GM12878 (cell line): ENCODE measurements around the gene BCLAF3. TPM values are rescaled to one million over a fixed set of nuclear protein-coding genes. Genes with fewer than 3 reads are reported as not detected.

Experiments
- ATAC-seq: fragments of 200-7000 bp; cut with Tn5 transposase; 3 replicates; pipeline ENCODE4 v1.9.1; 2020; ENCODE audit warnings: mild to moderate bottlenecking, moderate library complexity
- BruUV-seq: library from RNA; stranded (reverse); fragments of 400-500 nt; replicated peaks from 2 replicates; lab custom pipeline; 2021; lab: Mats Ljungman, UMichigan
- CTCF ChIA-PET: fragments of 300-600 bp; sonication (Branson Sonifier 250); formaldehyde crosslinking; extraction: SDS; loops from one replicate; lab custom pipeline; 2021; ENCODE audit warnings: inconsistent platforms; lab: Yijun Ruan, JAX
- POLR2A ChIA-PET: fragments of 350-600 bp; formaldehyde crosslinking; extraction: SDS; loops from one replicate; lab custom pipeline; 2021; ENCODE audit warnings: inconsistent platforms; lab: Charles Lee
- RAD21 ChIA-PET: fragments of 300-600 bp; sonication (Branson Sonifier 250); formaldehyde crosslinking; loops from one replicate; lab custom pipeline; 2023; ENCODE audit warnings: antibody characterized with exemption; ENCODE audit not compliant: unreplicated experiment; lab: Charles Lee
- SMC1A ChIA-PET: fragments of 300-600 bp; sonication (Branson Sonifier 250); formaldehyde crosslinking; loops from one replicate; lab custom pipeline; 2023; ENCODE audit not compliant: unreplicated experiment, uncharacterized antibody; lab: Charles Lee
- DNase-seq: peaks from one replicate; pipeline ENCODE4 v3.0.0-alpha.2; 2011; ENCODE audit warnings: low read depth, low spot score
- FAIRE-seq: peaks from 3 replicates; lab custom pipeline; 2011; peaks lifted over from hg19 to GRCh38; lab: Jason Lieb, UNC
- H2AFZ ChIP-seq: 2 replicates; pipeline ENCODE4 v1.6.0; 2011; ENCODE audit warnings: low read depth, low read length, control low read depth; ENCODE audit not compliant: control insufficient read depth
- H3K27ac ChIP-seq: 2 replicates; pipeline ENCODE4 v1.5.1; 2011; ENCODE audit warnings: control low read depth; ENCODE audit not compliant: control insufficient read depth, insufficient read depth
- H3K27me3 ChIP-seq, 2 experiments: replicated peaks in 1 of 2; 2 replicates each; pipeline versions ENCODE4 v1.6.0 to v1.6.1; 2011; ENCODE audit warnings: low read length in 1 of 2; ENCODE audit not compliant: control insufficient read depth in 2 of 2, insufficient read depth in 2 of 2
- H3K36me3 ChIP-seq, 2 experiments: 2 replicates each; pipeline ENCODE4 v1.5.1; 2011; ENCODE audit warnings: low read length in 1 of 2; ENCODE audit not compliant: control insufficient read depth in 2 of 2, insufficient read depth in 2 of 2
- H3K4me1 ChIP-seq: 2 replicates; pipeline ENCODE4 v1.6.1; 2011; ENCODE audit warnings: mild to moderate bottlenecking, low read length, moderate library complexity, mixed read lengths; ENCODE audit not compliant: control insufficient read depth, insufficient read depth
- H3K4me2 ChIP-seq: 2 replicates; pipeline ENCODE4 v1.6.0; 2011; ENCODE audit warnings: control low read depth; ENCODE audit not compliant: control insufficient read depth, insufficient read depth
- H3K4me3 ChIP-seq: fragments of 200-600 bp; sonication (generic); 2 replicates; pipeline ENCODE4 v1.5.1; 2016
- H3K79me2 ChIP-seq: 2 replicates; pipeline ENCODE4 v1.6.0; 2011; ENCODE audit warnings: low read length; ENCODE audit not compliant: control insufficient read depth, insufficient read depth
- H3K9ac ChIP-seq: 2 replicates; pipeline ENCODE4 v1.8.0; 2011; ENCODE audit warnings: low read length, control low read depth, mixed read lengths; ENCODE audit not compliant: control insufficient read depth, insufficient read depth
- H3K9me3 ChIP-seq: replicated peaks from 3 replicates; pipeline ENCODE4 v1.5.1; 2011; ENCODE audit warnings: mild to moderate bottlenecking, low read length; ENCODE audit not compliant: control insufficient read depth, insufficient read depth
- H4K20me1 ChIP-seq: 2 replicates; pipeline ENCODE4 v1.6.0; 2011; ENCODE audit not compliant: control insufficient read depth, insufficient read depth
- BHLHE40 ChIP-seq, 2 experiments: fragments of 450-650 bp in 1 of 2; IDR thresholded peaks; 2 replicates each; pipeline ENCODE4 v1.6.1; 2011 to 2017; ENCODE audit warnings: low read depth in 2 of 2, borderline replicate concordance in 1 of 2, improper control_type of control experiment in 1 of 2, low read length in 1 of 2, mild to moderate bottlenecking in 1 of 2
- CBX3 ChIP-seq: fragments of 200-600 bp; sonication (generic); IDR thresholded peaks from 2 replicates; pipeline ENCODE4 v1.6.1; 2016; ENCODE audit warnings: low read depth, borderline replicate concordance
- CHD4 ChIP-seq: fragments of 200-600 bp; sonication (generic); IDR thresholded peaks from 2 replicates; pipeline ENCODE4 v1.6.1; 2016; ENCODE audit warnings: mild to moderate bottlenecking
- HDGF ChIP-seq: fragments of 450-650 bp; IDR thresholded peaks from 2 replicates; pipeline ENCODE4 v1.6.1; 2016; ENCODE audit warnings: antibody characterized with exemption
- NFYA ChIP-seq: IDR thresholded peaks from 2 replicates; pipeline ENCODE4 v1.6.1; 2011; ENCODE audit warnings: low read depth, mild to moderate bottlenecking, low read length, improper control_type of control experiment, borderline replicate concordance
- PAX8 ChIP-seq: fragments of 450-650 bp; IDR thresholded peaks from 2 replicates; pipeline ENCODE4 v1.6.1; 2017; ENCODE audit warnings: mild to moderate bottlenecking, moderate library complexity
- RAD21 ChIP-seq: IDR thresholded peaks from 2 replicates; pipeline ENCODE4 v1.6.1; 2011; ENCODE audit warnings: mild to moderate bottlenecking, low read depth, low read length, moderate library complexity; ENCODE audit not compliant: insufficient read depth
- RB1 ChIP-seq: fragments of 450-650 bp; formaldehyde crosslinking; IDR thresholded peaks from 2 replicates; pipeline ENCODE4 v1.6.1; 2017; ENCODE audit warnings: mild to moderate bottlenecking, borderline replicate concordance
- RCOR1 ChIP-seq: conservative IDR thresholded peaks from 2 replicates; pipeline ENCODE4 v1.6.1; 2012; ENCODE audit warnings: low read depth, low read length, improper control_type of control experiment
- STAT1 ChIP-seq: fragments of 450-650 bp; conservative IDR thresholded peaks from 2 replicates; pipeline ENCODE4 v1.6.1; 2014; ENCODE audit warnings: antibody characterized with exemption, mild to moderate bottlenecking
- STAT3 ChIP-seq: IDR thresholded peaks from 2 replicates; pipeline ENCODE4 v1.6.1; 2011; ENCODE audit warnings: low read depth, low read length, improper control_type of control experiment
- TAF1 ChIP-seq: IDR thresholded peaks from 2 replicates; pipeline ENCODE4 v1.6.1; 2011; ENCODE audit warnings: mild to moderate bottlenecking, low read depth, low read length, borderline replicate concordance
- YBX1 ChIP-seq: fragments of 450-650 bp; IDR thresholded peaks from 2 replicates; pipeline ENCODE4 v1.6.1; 2016; ENCODE audit warnings: antibody characterized with exemption
- ZBED1 ChIP-seq: IDR thresholded peaks from 2 replicates; pipeline ENCODE4 v1.6.1; 2016; ENCODE audit warnings: borderline replicate concordance
- ZNF217 ChIP-seq: fragments of 450-650 bp; IDR thresholded peaks from 2 replicates; pipeline ENCODE4 v1.6.1; 2017; ENCODE audit warnings: antibody characterized with exemption, mild to moderate bottlenecking
- WGBS: methylation state at CpG from one replicate; pipeline ENCODE4 v1.1.6; 2016; ENCODE audit warnings: low lambda C conversion rate; ENCODE audit not compliant: insufficient replicate concordance, insufficient coverage; ENCODE audit errors: missing lambda C conversion rate; 5-methylcytosine and 5-hydroxymethylcytosine counted together
- in situ Hi-C: fragments of 300-500 bp; cut with MboI; formaldehyde crosslinking; loops from 9 replicates; pipeline ENCODE4 v1.14.3; 2018; ENCODE audit warnings: mixed read lengths
- intact Hi-C: fragments of 100-400 bp; cut with micrococcal nuclease; formaldehyde crosslinking; loops from one replicate; pipeline ENCODE4 v1.14.2; 2022; ENCODE audit not compliant: unreplicated experiment
- polyA plus RNA-seq, 11 experiments: library from polyadenylated mRNA; depleted of rRNA in 4 of 11; unstranded in 6 of 11; stranded (reverse) in 5 of 11; fragments of >200 nt; fragmentation: Nextera tagmentation in 4 of 11; fragmentation: Illumina TruSeq in 1 of 11; extraction: Ambion mirVana in 4 of 11; extraction: Trizol in 1 of 11; gene quantifications; 1 replicate in 1 of 11; 2 replicates in 10 of 11; pipeline versions ENCODE4 v1.2.1 to v1.2.3, GENCODE V29; 2011 to 2016; ENCODE audit warnings: inconsistent platforms in 2 of 11, missing spikeins in 2 of 11, low read depth in 1 of 11
- total RNA-seq, 4 experiments: library from RNA; depleted of rRNA in 3 of 4; stranded (reverse); fragments of >200 nt in 3 of 4; fragmentation: Illumina TruSeq in 1 of 4; extraction: Trizol in 1 of 4; gene quantifications; 2 replicates each; pipeline versions ENCODE4 v1.2.1 to v1.2.3, GENCODE V29; 2013 to 2021
- TF ChIP-seq, protein P1 (sequence below), 3 experiments: IDR thresholded peaks in 2 of 3; conservative IDR thresholded peaks in 1 of 3; 2 replicates each; pipeline ENCODE4 v1.5.1; 2011; ENCODE audit warnings: low read depth in 3 of 3, low read length in 3 of 3, mild to moderate bottlenecking in 3 of 3, control low read depth in 2 of 3, moderate library complexity in 2 of 3, inconsistent platforms in 1 of 3, mixed read lengths in 1 of 3; ENCODE audit not compliant: control insufficient read depth in 2 of 3, insufficient read depth in 1 of 3; ENCODE audit errors: extremely low read depth in 1 of 3
- TF ChIP-seq, protein P2 (sequence below): fragments of 450-650 bp; conservative IDR thresholded peaks from 2 replicates; pipeline ENCODE4 v1.6.1; 2017; ENCODE audit warnings: mild to moderate bottlenecking, moderate library complexity
- TF ChIP-seq, protein P3 (sequence below): fragments of 450-650 bp; IDR thresholded peaks from 2 replicates; pipeline ENCODE4 v1.6.1; 2017; ENCODE audit warnings: borderline replicate concordance

The BCLAF3 gene
- total and polyA plus RNA-seq, 10 of the 15 experiments (the other 5 are each of a cell fraction or from before 2014, with no cell fraction given) = 0.74 to 4.4 (median 2.6) TPM

- Histone ChIP-seq H3K9ac (no peak overlapping the region), H3K27me3 (no peaks in the 10 kb centered on the region), H3K9me3 (no peaks in the 10 kb centered on the region), H4K20me1 (no peaks in the 10 kb centered on the region), H3K36me3 (no peaks in the 10 kb centered on the region), H2AFZ (no peak overlapping the region), H3K4me1 (no peaks in the 10 kb centered on the region), H3K4me3 (no peak overlapping the region), H3K79me2 (peaks cover 3% of the 10 kb centered on the region; the same call in 1 of the 2 replicates), H3K27ac (no peak overlapping the region), H3K4me2 (no peak overlapping the region)
- ChIA-PET SMC1A (interaction anchor here (1.0 to 2.9 kb wide), 4 partner anchors 16 to 242 kb away, joined by 3 to 19 read pairs (median 4); no protein-coding TSS in a partner anchor), POLR2A (interaction anchor here (0.6 kb wide), 1 partner anchor 30 kb away, joined by 4 read pairs; no protein-coding TSS in a partner anchor), CTCF (interaction anchor here (0.8 to 3.4 kb wide), 5 partner anchors 15 to 83 kb away, joined by 3 to 19 read pairs (median 5); no protein-coding TSS in a partner anchor), RAD21 (interaction anchor here (1.5 to 4.4 kb wide), 2 partner anchors 74 to 83 kb away, joined by 5 to 19 read pairs; no protein-coding TSS in a partner anchor)
- 80% methylated on average over 5 of the region's 5 CpGs for WGBS
- in situ Hi-C loops (no loop called here), intact Hi-C loops (no loop called here)
- FAIRE-seq (no peak), DNase-seq (no peak), ATAC-seq (no peak)
- BruUV-seq = TSS peak; percentile 65
- TF ChIP-seq BHLHE40 (IDR thresholded peaks at IDR 0.05; ENCODE audit: borderline replicate concordance in 1 of 2, low read depth in 2 of 2, low read length in 1 of 2) = no peak
- TF ChIP-seq RAD21 = 0 out of 2 replicates have a peak, but pooled peaks have one; percentile 12
- TF ChIP-seq, protein P1, sequence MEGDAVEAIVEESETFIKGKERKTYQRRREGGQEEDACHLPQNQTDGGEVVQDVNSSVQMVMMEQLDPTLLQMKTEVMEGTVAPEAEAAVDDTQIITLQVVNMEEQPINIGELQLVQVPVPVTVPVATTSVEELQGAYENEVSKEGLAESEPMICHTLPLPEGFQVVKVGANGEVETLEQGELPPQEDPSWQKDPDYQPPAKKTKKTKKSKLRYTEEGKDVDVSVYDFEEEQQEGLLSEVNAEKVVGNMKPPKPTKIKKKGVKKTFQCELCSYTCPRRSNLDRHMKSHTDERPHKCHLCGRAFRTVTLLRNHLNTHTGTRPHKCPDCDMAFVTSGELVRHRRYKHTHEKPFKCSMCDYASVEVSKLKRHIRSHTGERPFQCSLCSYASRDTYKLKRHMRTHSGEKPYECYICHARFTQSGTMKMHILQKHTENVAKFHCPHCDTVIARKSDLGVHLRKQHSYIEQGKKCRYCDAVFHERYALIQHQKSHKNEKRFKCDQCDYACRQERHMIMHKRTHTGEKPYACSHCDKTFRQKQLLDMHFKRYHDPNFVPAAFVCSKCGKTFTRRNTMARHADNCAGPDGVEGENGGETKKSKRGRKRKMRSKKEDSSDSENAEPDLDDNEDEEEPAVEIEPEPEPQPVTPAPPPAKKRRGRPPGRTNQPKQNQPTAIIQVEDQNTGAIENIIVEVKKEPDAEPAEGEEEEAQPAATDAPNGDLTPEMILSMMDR (IDR thresholded peaks at IDR 0.05 in 2 of 3, conservative IDR thresholded peaks at IDR 0.05 in 1 of 3; ENCODE audit: control insufficient read depth in 2 of 3, extremely low read depth in 1 of 3, insufficient read depth in 1 of 3, low read depth in 3 of 3, low read length in 3 of 3) = peak in 1 of 3 experiments; percentile 21; a peak in 1 of 6 replicates
- no peak for TF ChIP-seq STAT1
- TF ChIP-seq YBX1 = no peak
- no peak for TF ChIP-seq RCOR1
- TF ChIP-seq, protein P2, sequence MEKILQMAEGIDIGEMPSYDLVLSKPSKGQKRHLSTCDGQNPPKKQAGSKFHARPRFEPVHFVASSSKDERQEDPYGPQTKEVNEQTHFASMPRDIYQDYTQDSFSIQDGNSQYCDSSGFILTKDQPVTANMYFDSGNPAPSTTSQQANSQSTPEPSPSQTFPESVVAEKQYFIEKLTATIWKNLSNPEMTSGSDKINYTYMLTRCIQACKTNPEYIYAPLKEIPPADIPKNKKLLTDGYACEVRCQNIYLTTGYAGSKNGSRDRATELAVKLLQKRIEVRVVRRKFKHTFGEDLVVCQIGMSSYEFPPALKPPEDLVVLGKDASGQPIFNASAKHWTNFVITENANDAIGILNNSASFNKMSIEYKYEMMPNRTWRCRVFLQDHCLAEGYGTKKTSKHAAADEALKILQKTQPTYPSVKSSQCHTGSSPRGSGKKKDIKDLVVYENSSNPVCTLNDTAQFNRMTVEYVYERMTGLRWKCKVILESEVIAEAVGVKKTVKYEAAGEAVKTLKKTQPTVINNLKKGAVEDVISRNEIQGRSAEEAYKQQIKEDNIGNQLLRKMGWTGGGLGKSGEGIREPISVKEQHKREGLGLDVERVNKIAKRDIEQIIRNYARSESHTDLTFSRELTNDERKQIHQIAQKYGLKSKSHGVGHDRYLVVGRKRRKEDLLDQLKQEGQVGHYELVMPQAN = no peak
- no peak for TF ChIP-seq HDGF
- TF ChIP-seq ZNF217 = no peak
- no peak for TF ChIP-seq CHD4
- TF ChIP-seq, protein P3, sequence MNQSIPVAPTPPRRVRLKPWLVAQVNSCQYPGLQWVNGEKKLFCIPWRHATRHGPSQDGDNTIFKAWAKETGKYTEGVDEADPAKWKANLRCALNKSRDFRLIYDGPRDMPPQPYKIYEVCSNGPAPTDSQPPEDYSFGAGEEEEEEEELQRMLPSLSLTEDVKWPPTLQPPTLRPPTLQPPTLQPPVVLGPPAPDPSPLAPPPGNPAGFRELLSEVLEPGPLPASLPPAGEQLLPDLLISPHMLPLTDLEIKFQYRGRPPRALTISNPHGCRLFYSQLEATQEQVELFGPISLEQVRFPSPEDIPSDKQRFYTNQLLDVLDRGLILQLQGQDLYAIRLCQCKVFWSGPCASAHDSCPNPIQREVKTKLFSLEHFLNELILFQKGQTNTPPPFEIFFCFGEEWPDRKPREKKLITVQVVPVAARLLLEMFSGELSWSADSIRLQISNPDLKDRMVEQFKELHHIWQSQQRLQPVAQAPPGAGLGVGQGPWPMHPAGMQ = no peak
- no peak for TF ChIP-seq TAF1
- no peak for TF ChIP-seq PAX8
- TF ChIP-seq RB1 = no peak
- no peak for TF ChIP-seq NFYA
- no peak for TF ChIP-seq STAT3
- TF ChIP-seq ZBED1 = no peak
- no peak for TF ChIP-seq CBX3
These were observed 3.0 kb downstream of the BCLAF3 start for GRCh38 chrX:19987856-19988255.
